Placental pericyte (primary cell): ENCODE results near the gene ANTXR2. TPM values are rescaled to one million over a fixed set of nuclear protein-coding genes. Genes with fewer than 3 reads are reported as not detected.

Experiments used
- total RNA-seq: library from RNA; depleted of rRNA; stranded (reverse); fragments of >200 nt; gene quantifications from 2 replicates; pipeline ENCODE4 v1.2.3, GENCODE V29; 2012

The ANTXR2 gene
- total RNA-seq, result 278 and 388 TPM in 2 replicates

GRCh38 chr4:80072744-80073472, at the start of gene ANTXR2:
TSS of gene ANTXR2 (minus strand) at chr4:80073229. CDS start at chr4:80072560, 669 bp downstream.

Other genes starting within 250 kb of the ANTXR2 start
- gene PRDM8, start 124.3 kb upstream of the ANTXR2 start, total RNA-seq, result 9.6 and 29.3 TPM in 2 replicates
- 2.8 and 32.5 TPM in 2 replicates for gene FGF5, start 193.4 kb upstream of the ANTXR2 start, total RNA-seq